Adrenal gland (tissue), 5 donors: ENCODE measurements around the gene CASP2.

Source experiments
- CTCF ChIP-seq, 6 experiments: fragments of 450-650 bp in 4 of 6; fragments of 200-600 bp in 2 of 6; sonication (generic) in 1 of 6; IDR thresholded peaks; 1 replicate in 5 of 6; 2 replicates in 1 of 6; pipeline versions ENCODE4 v1.5.1 to v1.8.0; 2016 to 2021; ENCODE audit warnings: antibody characterized with exemption in 6 of 6, mild to moderate bottlenecking in 2 of 6, moderate library complexity in 1 of 6
- POLR2A ChIP-seq, 2 donors: fragments of 450-650 bp; IDR thresholded peaks; one replicate each; pipeline ENCODE4 v1.6.1; 2017; ENCODE audit warnings: antibody characterized with exemption in 2 of 2, mild to moderate bottlenecking in 2 of 2, moderate library complexity in 1 of 2
- donor health status: DM: no; HTN: no; CAD: no.

DNA sequence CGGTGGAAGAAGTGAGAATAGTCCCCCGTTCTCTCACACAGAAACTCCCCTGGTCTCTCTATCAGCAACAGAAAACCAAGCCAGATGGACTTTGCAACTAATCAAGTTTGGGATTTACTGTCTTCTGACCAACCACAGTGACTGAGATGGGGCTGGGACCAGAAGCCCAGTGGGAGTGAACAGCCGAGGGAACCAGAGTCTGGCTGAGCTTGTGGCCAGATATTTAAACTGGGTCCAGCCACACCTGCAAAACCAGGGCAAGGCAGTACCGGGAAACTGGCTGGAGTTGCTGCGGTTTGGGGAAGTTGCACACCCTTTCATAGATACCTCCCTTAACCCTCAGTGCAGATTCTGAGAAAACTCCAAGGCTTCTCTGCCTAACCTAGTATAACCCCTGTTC lies 18.9 kb upstream of the CASP2 start:
- no peak for TF ChIP-seq CTCF (IDR thresholded peaks at IDR 0.05)
- TF ChIP-seq POLR2A (IDR thresholded peaks at IDR 0.05): no peak
